ENCODE measurements around the gene TMF1. TPM values are rescaled to one million over a fixed set of nuclear protein-coding genes. Genes with fewer than 3 reads are reported as not detected.

The TMF1 gene
- total and polyA plus RNA-seq, 3 donors from 2014 or later, result 30.6 to 67.7 (median 37.4) TPM

- intact Hi-C loops (cut with DNase I; ENCODE audit: low total_unique reads), result no loop called here
- WGBS, 2 donors, result 89 to 93% methylated on average over 2 of the region's 2 CpGs
- TF ChIP-seq POLR2A (IDR thresholded peaks at IDR 0.05), result no peak
- TF ChIP-seq CTCF (IDR thresholded peaks at IDR 0.05), result no peak
These were observed 35.2 kb downstream of the TMF1 start for GRCh38 chr3:69016901-69017300.

GRCh38 chr3:69016102-69016501 lies 36.0 kb downstream of the TMF1 start:
- no peaks in the 10 kb centered on the region for H3K36me3 ChIP-seq (ENCODE audit: low read depth, missing control alignments)
- 94 to 95% methylated on average over 4 of the region's 4 CpGs for WGBS, 2 donors
- no peak for TF ChIP-seq CTCF (IDR thresholded peaks at IDR 0.05)
- TF ChIP-seq POLR2A (IDR thresholded peaks at IDR 0.05), result no peak

More at GRCh38 chr3:69016901-69017300, 35.2 kb downstream of the TMF1 start:
- Histone ChIP-seq H3K9me3 (no peaks in the 10 kb centered on the region), H3K4me3 (no peak overlapping the region), H3K27ac (no peak overlapping the region), H3K36me3 (ENCODE audit: low read depth, missing control alignments) (no peaks in the 10 kb centered on the region), H3K27me3 (no peaks in the 10 kb centered on the region), H3K4me1 (peaks cover 5% of the 10 kb centered on the region)
- no peak for DNase-seq

GRCh38 chr3:69014022-69014580 lies 38.0 kb downstream of the TMF1 start:
- H3K27ac ChIP-seq, result peak overlapping the region; percentile 88 to 96
- WGBS, 2 donors, result 10 to 11% methylated on average over 11 of the region's 11 CpGs
- peaks cover 5% of the 10 kb centered on the region for H3K4me1 ChIP-seq
- TF ChIP-seq POLR2A (IDR thresholded peaks at IDR 0.05) (no peak), CTCF (IDR thresholded peaks at IDR 0.05) (no peak)
- H3K27me3 ChIP-seq, result no peaks in the 10 kb centered on the region
- peak overlapping the region; percentile 81 to 82 for H3K4me3 ChIP-seq
- no peaks in the 10 kb centered on the region for H3K9me3 ChIP-seq
- DNase-seq, result no peak
- intact Hi-C loops (cut with DNase I; ENCODE audit: low total_unique reads), result no loop called here
- no peaks in the 10 kb centered on the region for H3K36me3 ChIP-seq (ENCODE audit: low read depth, missing control alignments)

More at GRCh38 chr3:69016102-69016501, 36.0 kb downstream of the TMF1 start:
- no peak overlapping the region for H3K4me3 ChIP-seq
- H3K9me3 ChIP-seq, result no peaks in the 10 kb centered on the region
- H3K27ac ChIP-seq, result no peak overlapping the region
- DNase-seq, result no peak
- intact Hi-C loops (cut with DNase I; ENCODE audit: low total_unique reads), result no loop called here
- peaks cover 5% of the 10 kb centered on the region for H3K4me1 ChIP-seq
- no peaks in the 10 kb centered on the region for H3K27me3 ChIP-seq

- TF ChIP-seq CTCF (IDR thresholded peaks at IDR 0.05), result peak in 2 of 3 experiments; percentile 47 to 49
- TF ChIP-seq POLR2A (IDR thresholded peaks at IDR 0.05), result peak; percentile 12
- intact Hi-C loops (cut with DNase I; ENCODE audit: low total_unique reads), result no loop called here
- peak; percentile 91 for DNase-seq
- Histone ChIP-seq H3K4me1 (peaks cover 10% of the 10 kb centered on the region), H3K36me3 (ENCODE audit: low read depth, missing control alignments) (no peaks in the 10 kb centered on the region), H3K27ac (peak within 1 kb of the TSS; percentile 88 to 96), H3K9me3 (no peaks in the 10 kb centered on the region), H3K27me3 (no peaks in the 10 kb centered on the region), H3K4me3 (peak within 1 kb of the TSS; percentile 81 to 82)
- WGBS, 2 donors, result 1% methylated on average over 34 to 51 of the region's 96 CpGs
These were observed 38.7 kb downstream of the TMF1 start, which contains the start of gene EOGT for GRCh38 chr3:69013253-69014021. TSS of gene EOGT (minus strand) at chr3:69013684. CDS start at chr3:69009846, 3,838 bp downstream.

Data from testis (tissue), 3 donors.